Bronchial epithelial cell (primary cell): ENCODE results near the gene EML1. TPM values are rescaled to one million over a fixed set of nuclear protein-coding genes. Genes with fewer than 3 reads are reported as not detected.

Experiments
- DNase-seq: peaks from one replicate; pipeline ENCODE4 v3.0.0-alpha.2; 2010; ENCODE audit warnings: low read depth
- FAIRE-seq: peaks from 2 replicates; lab custom pipeline; 2011; peaks lifted over from hg19 to GRCh38; lab: Jason Lieb, UNC
- H3K27me3 ChIP-seq: 2 replicates; pipeline ENCODE4 v1.5.1; 2011; ENCODE audit warnings: low read length; ENCODE audit not compliant: control insufficient read depth, insufficient read depth
- H3K36me3 ChIP-seq: 2 replicates; pipeline ENCODE4 v1.5.1; 2011; ENCODE audit warnings: low read length; ENCODE audit not compliant: control insufficient read depth, insufficient read depth
- H3K4me3 ChIP-seq: 2 replicates; pipeline ENCODE4 v1.5.1; 2011; ENCODE audit warnings: mild to moderate bottlenecking, low read depth, low read length, control low read depth
- total RNA-seq: library from RNA; depleted of rRNA; stranded (reverse); fragments of >200 nt; gene quantifications from 2 replicates; pipeline ENCODE4 v1.2.1, GENCODE V29; 2014
- TF ChIP-seq, protein P1 (sequence below): IDR thresholded peaks from 2 replicates; pipeline ENCODE4 v1.5.1; 2011; ENCODE audit warnings: mild to moderate bottlenecking, moderate library complexity, low read length, control low read depth, inconsistent platforms; ENCODE audit not compliant: insufficient read depth, severe bottlenecking

EML1 gene
- total RNA-seq = 1.8 and 6.0 TPM in 2 replicates

GRCh38 chr14:99793213-99794150, at the start of gene EML1:
Gene EML1 (plus strand): TSS chr14:99793413. CDS start chr14:99793477, 64 bp downstream.
- Histone ChIP-seq H3K4me3 (peak within 1 kb of the TSS; percentile 34), H3K36me3 (no peaks in the 10 kb centered on the region), H3K27me3 (no peaks in the 10 kb centered on the region)
- TF ChIP-seq, protein P1, sequence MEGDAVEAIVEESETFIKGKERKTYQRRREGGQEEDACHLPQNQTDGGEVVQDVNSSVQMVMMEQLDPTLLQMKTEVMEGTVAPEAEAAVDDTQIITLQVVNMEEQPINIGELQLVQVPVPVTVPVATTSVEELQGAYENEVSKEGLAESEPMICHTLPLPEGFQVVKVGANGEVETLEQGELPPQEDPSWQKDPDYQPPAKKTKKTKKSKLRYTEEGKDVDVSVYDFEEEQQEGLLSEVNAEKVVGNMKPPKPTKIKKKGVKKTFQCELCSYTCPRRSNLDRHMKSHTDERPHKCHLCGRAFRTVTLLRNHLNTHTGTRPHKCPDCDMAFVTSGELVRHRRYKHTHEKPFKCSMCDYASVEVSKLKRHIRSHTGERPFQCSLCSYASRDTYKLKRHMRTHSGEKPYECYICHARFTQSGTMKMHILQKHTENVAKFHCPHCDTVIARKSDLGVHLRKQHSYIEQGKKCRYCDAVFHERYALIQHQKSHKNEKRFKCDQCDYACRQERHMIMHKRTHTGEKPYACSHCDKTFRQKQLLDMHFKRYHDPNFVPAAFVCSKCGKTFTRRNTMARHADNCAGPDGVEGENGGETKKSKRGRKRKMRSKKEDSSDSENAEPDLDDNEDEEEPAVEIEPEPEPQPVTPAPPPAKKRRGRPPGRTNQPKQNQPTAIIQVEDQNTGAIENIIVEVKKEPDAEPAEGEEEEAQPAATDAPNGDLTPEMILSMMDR = no peak
- FAIRE-seq (no peak), DNase-seq (peak; percentile 20)

GRCh38 chr14:99744199-99744872, 48.9 kb upstream of the EML1 start:
- Histone ChIP-seq H3K27me3 (peaks cover 3% of the 10 kb centered on the region), H3K36me3 (no peaks in the 10 kb centered on the region), H3K4me3 (no peak overlapping the region)
- TF ChIP-seq, protein P1 = no peak
- DNase-seq = peak; percentile 51
- no peak for FAIRE-seq

DNA sequence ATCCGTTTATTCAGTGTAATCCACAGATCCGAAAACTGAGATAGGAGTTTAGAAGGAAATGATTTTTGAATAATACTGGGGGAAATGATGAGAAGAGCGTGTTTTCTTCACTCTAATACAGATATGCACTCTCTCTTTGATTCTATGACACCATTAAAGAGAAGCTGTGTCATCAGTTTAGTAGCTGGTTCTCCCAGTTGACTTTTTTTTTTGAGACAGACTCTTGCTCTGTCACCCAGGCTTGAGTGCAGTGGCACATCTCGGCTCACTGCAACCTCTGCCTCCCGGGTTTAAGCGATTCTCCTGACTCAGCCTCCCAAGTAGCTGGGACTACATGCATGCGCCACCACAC, 48.4 kb upstream of the EML1 start:
- Histone ChIP-seq H3K27me3 (peaks cover 3% of the 10 kb centered on the region), H3K36me3 (no peaks in the 10 kb centered on the region), H3K4me3 (no peak overlapping the region)
- peak; percentile 37 for DNase-seq
- TF ChIP-seq, protein P1 = no peak
- no peak for FAIRE-seq

GRCh38 chr14:99745307-99745951, 47.8 kb upstream of the EML1 start:
- Histone ChIP-seq H3K36me3 (no peaks in the 10 kb centered on the region), H3K27me3 (peaks cover 6% of the 10 kb centered on the region), H3K4me3 (no peak overlapping the region)
- FAIRE-seq = no peak
- no peak for DNase-seq
- TF ChIP-seq, protein P1 = no peak

DNA sequence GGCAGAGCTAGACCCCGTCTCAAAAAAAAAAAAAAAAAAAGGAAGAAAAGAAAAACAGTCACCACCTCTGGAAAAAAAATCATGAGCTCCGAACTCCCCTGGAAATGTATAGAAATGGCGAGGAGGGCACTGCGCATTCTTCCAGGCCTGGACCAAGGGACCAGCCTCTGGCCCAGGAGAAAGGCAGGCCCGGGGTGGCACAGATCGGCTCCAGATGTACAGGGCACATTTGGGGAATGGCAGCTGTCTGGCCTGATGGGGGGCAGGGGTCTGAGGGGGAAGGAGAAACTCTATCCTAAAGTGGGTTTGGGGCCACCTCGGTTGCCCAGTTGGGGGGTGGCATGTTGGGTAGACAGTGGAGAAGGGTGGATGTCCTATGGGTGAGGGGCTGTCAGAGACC, 46.0 kb upstream of the EML1 start:
- Histone ChIP-seq H3K27me3 (peaks cover 6% of the 10 kb centered on the region), H3K36me3 (no peaks in the 10 kb centered on the region), H3K4me3 (no peak overlapping the region)
- TF ChIP-seq, protein P1 = no peak
- DNase-seq = no peak
- FAIRE-seq = no peak
